Right hindlimb (tissue), 1 donor: Measurements from ENCODE around the gene KEAP1.

Experiments used
- DNase-seq: peaks from one replicate; pipeline ENCODE4 v3.0.0-alpha.2; 2018

Gene KEAP1

DNA sequence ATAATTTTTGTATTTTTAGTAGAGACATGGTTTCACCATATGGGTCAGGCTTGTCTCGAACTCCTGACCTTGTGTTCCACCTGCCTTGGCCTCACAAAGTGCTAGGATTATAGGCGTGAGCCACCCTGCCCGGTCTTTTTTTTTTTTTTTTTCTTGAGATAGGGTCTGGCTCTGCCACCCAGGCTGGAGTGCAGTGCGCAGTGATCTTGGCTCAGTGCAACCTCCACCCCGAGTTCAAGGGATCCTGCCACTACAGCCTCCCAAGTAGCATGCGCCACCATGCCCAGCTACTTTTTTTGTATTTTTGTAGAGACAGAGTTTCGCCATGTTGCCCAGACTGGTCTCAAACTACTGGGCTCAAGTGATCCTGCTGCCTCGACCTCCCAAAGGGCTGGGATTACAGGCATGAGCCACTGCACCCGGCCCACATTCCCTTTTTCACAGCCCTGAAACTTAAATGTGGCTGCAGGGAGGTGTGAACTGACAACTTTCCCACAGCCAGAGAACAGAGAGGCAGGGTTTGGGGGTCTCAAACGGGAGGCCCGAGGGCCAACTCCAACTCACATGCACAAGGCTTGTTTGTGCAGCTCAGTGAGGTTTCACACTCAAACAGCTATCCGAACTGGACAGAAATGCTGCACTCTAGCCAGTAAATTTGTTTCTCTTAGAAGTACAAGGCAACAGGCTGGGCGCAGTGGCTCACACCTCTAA lies 18.5 kb upstream of the KEAP1 start:
- no peak for DNase-seq

- DNase-seq, result no peak
Measured at GRCh38 chr19:10520652-10521318, 17.6 kb upstream of the KEAP1 start.

DNA sequence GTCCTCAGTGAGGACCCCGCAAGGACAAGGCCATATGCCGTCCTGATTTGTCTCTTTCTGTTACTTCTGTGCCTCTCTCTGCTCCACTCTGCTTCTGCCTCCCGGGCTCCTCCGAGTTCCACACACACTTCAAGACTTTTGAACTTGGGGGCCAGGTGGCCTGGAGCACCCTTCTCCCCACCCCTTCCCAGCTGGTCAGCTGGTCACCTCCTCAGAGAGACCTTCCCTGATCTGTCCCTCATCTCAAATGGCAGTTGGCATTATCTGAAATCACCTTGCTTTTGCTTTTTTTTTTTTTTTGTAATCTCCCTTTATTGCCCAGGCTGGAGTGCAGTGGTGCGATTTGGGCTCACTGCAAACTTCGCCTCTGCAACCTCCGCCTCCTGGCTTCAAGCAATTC lies 16.3 kb upstream of the KEAP1 start:
- no peak for DNase-seq

DNA sequence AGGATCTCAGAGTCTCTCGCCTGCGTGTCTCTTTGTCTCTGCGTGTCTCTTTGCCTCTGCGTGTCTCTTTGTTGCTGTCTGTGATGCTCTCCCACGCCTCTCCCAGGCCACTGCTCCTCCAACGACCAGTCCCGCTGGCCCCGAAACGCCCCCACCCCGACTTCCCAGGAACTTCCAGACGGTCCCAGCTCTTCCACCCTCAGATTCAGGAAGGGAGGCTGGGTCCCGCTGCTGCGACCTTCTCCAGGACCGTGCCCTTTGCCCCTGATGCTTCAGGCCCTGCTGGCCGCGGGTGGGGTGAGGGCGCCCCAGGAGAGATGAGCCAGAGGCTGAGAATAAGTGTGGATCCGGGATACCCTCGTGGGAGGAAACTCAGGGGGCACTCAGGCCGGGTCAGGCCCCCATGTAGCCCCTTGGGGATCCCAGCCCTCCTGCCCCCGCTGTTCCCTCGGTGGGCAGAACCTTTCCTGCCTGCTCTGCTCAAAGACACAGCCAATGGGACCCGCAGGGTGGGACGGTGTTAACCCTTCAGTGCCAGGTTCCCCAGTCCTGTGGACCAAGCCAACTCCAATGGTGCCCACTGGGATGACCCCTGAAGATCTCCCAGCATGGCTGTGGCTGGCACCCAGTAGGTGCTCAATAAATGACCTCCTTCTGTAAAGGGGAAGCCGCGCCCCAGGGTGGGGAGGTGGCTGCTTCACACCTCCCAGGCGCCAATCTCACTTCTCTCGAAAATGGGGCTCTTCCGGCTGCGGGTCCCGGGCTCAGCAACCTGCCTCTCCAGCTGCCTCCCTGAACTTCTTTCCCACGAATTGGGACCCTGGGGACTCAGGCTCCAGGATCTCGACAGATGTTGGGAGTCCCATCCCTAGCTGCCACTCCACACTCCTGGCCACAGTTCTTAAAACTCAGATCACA lies 15.5 kb upstream of the KEAP1 start:
- DNase-seq, result no peak

DNA sequence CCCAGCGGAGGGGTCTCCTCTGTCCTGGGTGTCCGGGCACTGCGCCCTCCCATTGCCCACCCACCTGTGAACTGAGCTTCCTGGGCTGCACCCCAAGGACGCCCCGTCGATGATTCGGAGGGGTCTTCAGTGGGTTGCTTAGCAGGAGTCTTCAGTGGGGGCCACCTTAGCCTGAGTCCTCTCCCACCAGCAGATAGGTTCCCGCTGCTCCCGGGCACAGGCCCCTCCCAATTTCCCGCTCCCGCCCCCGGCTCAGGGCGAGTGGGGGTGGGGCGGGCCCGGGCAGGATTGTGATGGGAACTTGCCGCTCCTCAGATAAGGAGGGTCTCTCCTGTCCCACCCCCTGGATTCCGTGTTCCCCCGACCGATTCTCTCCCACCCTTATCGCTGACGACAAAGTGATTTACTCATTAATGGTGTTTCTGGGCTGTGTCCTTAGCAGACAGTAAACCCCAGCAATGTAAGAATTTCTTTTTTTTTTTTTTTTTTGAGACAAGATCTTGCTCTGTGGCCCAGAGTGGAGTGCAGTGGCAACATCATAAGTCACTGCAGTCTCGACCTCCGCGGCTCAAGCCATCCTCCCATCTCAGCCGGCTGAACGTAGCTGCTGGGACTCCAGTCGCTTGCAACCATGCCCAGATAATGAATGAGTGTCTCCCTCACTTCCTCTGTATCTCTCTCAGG lies 14.7 kb upstream of the KEAP1 start:
- DNase-seq, result peak; percentile 34

DNA sequence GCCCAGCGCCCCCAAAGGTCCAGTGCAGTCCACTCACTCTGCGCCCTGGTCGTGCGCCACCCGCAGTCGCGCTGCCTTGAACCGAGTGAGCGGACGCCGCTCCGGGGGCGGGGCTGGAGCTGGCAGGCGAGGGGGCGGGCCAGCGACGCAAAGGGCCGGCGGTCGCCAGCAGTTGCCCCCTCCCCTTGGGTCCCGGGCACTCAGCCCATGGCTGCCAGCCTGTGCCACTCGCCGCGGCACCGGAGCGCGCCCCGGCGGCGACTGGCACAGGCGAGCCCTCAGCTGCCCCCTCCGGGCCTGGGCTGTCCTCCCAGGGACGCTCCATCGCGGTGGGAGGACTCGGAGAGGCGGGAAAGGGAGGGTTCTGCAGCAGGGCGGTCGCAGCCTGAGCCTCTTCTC lies 14.2 kb upstream of the KEAP1 start, which contains the start of gene S1PR5:
TSS of gene S1PR5 (minus strand) at position 87 of the 399 bp plus-strand sequence. CDS start 2,436 bp downstream, outside the sequence.
- peak; percentile 39 for DNase-seq

DNA sequence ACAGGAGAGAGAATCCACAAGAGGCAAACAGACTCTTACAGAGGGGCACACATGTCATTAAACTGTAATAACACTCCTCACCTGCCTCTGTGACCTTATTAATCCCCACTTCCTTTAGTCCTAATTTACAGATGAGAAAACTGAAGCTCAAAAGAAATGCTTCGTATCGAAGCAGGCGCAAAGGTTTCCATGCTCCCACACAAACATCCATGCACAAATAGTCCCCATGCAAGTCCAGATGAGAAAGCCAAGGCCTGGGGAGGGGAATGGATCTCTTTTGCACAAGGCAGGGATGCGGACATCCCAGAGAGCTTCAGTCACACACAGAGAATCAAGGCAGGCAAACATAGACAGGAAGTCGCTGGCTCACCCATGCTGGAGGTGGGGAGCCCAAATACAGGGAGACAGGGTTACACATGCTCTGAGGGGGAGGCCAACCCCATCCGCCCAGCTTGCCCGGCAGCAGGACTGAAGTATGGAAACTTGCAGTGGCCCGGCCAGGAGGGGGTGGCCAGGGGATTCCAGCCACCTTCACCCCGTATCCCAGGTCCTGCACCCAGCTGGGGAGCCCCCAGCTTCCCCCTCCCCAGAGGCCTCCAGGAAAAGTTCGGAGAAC lies 13.6 kb upstream of the KEAP1 start:
- no peak for DNase-seq

- DNase-seq, result no peak
Measured at GRCh38 chr19:10516064-10516385, 12.9 kb upstream of the KEAP1 start.

- DNase-seq, result no peak
Measured at GRCh38 chr19:10514211-10515145, 11.3 kb upstream of the KEAP1 start.

GRCh38 chr19:10513223-10513622 lies 10.1 kb upstream of the KEAP1 start:
- no peak for DNase-seq

GRCh38 chr19:10510301-10510802 lies 7.2 kb upstream of the KEAP1 start:
- DNase-seq, result peak; percentile 38

DNA sequence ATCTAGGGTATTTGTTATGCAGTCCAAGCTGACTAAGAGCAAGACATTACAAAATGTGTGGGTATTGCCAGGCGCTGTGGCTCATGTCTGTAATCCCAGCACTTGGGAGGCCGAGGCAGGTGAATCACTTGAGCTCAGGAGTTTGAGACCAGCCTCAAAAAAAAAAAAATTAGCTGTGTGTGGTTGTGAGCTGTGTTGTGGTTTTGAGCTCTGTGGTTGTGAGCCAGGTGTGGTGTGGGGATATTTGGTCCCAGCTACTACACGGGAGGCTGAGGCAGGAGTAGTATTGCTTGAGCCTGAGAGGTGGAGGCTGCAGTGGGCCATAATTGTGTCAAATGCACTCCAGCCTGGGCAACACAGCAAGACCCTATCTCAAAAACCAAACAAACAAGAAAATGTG lies 5.6 kb upstream of the KEAP1 start:
- DNase-seq, result no peak

DNA sequence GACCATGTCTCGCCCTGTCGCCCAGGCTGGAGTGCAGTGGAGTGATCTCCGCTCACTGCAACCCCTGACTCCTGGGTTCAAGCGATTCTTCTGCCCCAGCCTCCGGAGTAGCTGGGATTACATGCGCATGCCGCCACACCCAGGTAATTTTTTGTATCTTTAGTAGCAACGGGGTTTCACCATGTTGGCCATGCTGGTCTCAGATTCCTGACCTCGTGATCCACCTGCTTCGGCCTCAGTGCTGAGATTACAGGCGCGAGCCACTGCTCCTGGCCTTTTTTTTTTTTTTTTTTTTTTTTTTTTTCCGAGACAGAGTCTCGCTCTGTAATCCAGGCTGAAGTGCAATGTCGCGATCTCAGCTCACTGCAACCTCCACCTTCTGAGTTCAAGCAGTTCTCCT lies 4.9 kb upstream of the KEAP1 start:
- DNase-seq, result no peak

DNA sequence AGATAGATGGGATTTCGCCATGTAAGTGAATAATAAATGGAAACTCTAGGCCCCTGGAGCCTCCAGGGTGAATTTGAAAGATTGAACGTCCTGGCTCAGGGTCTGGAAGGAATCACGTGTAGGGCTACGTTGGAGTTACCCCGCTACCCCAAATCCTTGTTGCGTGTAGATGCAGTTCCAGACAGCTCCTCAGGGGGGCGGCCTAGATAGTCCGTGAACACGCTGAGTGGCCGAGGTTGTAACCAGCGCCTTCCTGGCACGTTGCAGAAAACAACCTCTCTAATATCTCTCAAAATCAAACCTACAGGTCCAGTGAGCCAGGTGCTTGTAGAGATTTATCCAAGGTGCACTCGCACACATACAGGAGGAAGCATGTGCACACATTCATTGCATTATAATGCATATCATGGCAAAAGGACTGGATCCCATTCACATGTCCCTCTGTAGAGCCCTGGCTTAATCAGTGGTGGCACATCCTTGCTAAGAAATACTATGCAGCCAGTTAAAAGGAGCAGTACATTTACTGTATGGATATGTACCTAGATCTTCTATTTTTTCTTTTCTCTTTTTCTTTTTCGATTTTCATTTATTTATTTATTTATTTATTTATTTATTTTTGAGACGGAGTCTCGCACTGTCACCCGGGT lies 2.5 kb upstream of the KEAP1 start:
- DNase-seq, result peak; percentile 58

DNA sequence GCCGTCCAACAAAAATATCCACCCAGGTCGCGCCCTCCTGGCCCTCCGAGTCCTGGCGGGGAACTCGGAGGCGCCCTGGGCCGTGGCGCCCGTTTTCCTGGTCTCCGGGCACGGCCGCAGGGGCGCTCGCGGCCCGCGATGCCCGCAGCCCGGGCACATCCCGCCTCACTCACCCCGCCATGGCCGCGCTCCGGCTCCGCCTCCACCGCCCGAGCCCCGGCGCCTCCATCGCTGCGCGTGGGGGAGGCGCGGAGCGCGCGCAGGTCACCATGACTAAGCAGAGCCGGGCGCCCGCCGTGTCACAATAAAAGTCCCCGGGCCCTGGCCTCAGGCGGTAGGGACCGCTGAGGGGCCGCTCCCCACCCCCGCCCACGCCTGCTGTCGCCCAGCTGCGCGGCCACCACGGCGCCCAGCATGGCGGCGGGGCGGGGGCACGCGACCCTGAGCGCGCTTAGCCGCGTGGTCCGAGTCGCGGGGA lies 593 bp downstream of the KEAP1 start:
- peak; percentile 95 for DNase-seq

GRCh38 chr19:10501971-10502523 lies 1.1 kb downstream of the KEAP1 start:
- DNase-seq, result peak; percentile 62

GRCh38 chr19:10500247-10500592 lies 2.9 kb downstream of the KEAP1 start:
- no peak for DNase-seq

DNA sequence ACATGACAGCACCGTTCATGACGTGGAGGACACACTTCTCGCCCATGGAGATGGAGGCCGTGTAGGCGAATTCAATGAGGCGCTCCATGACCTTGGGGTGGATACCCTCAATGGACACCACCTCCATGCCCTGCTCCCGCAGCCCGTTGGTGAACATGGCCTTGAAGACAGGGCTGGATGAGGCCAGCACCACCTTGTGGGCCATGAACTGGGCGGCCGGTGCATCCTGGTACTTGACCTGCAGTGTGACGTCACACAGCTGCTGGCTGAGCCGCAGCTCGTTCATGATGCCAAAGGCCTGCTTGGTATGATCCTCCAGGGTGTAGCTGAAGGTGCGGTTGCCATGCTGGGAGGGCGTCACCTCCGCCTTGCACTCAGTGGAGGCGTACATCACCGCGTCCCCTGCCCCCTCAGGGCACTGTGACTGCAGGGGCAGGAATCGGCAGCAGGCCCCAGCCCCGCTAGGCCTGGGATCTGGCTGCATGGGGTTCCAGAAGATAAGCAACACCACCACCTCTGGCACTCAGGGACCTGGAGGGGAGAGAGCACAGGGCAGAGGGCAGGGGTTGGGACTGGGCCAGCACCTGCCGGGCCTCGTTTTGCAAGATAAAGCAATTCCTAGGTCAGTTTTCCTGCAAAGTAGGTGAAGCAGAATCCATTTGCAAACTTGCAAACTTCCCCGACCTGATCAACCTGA lies 3.5 kb downstream of the KEAP1 start:
- no peak for DNase-seq

DNA sequence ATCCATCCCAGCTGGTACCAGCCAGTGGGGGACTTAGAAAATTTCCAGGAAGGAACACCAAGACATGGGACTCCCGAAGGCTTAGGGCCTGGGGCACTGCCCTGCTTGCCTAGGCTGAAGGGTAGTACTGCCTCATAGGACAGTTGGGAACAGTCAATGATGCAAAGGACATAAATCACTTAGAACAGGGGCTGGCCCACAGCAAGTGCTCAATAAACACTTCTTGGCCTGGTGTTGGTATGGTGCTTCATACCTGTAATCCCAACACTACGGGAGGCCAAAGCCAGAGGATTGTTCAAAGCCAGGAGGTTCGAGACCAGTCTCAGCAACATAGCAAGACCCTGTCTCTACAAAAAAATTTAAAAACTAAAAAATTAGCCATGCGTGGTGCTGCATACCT lies 5.8 kb downstream of the KEAP1 start:
- no peak for DNase-seq
